Activated B cell treated with CpG ODN at 0.5 μM for 24 hours (primary cell): Measurements from ENCODE around the gene CUL3. TPM values are rescaled to one million over a fixed set of nuclear protein-coding genes. Genes with fewer than 3 reads are reported as not detected.

ENCODE experiments used
- ATAC-seq: fragments of 200-7000 bp; cut with Tn5 transposase; one replicate; pipeline ENCODE4 v1.10.0; 2021; ENCODE audit warnings: low read depth, mild to moderate bottlenecking, moderate library complexity
- CTCF ChIA-PET: fragments of 350-600 bp; sonication (Branson Sonifier 250); formaldehyde crosslinking; loops from one replicate; lab custom pipeline; 2021; ENCODE audit warnings: antibody characterized with exemption; lab: Charles Lee
- POLR2A ChIA-PET: fragments of 350-600 bp; sonication (Branson Sonifier 250); formaldehyde crosslinking; loops from one replicate; lab custom pipeline; 2021; ENCODE audit warnings: antibody characterized with exemption; lab: Charles Lee
- DNase-seq: peaks from one replicate; pipeline ENCODE4 v3.0.0; 2022
- H3K27ac Mint-ChIP-seq: one replicate; pipeline ENCODE4 v1.8.0; 2020; ENCODE audit warnings: mixed read lengths
- H3K27me3 Mint-ChIP-seq: one replicate; pipeline ENCODE4 v1.8.0; 2021; ENCODE audit warnings: mixed read lengths
- H3K36me3 Mint-ChIP-seq: one replicate; pipeline ENCODE4 v1.8.0; 2021; ENCODE audit warnings: low read depth, mixed read lengths
- H3K4me1 Mint-ChIP-seq: one replicate; pipeline ENCODE4 v1.8.0; 2021; ENCODE audit warnings: mixed read lengths
- H3K4me3 Mint-ChIP-seq: one replicate; pipeline ENCODE4 v1.8.0; 2020; ENCODE audit warnings: mild to moderate bottlenecking, mixed read lengths
- H3K9me3 Mint-ChIP-seq: one replicate; pipeline ENCODE4 v1.8.0; 2020; ENCODE audit warnings: mixed read lengths
- intact Hi-C: fragments of 100-400 bp; cut with micrococcal nuclease; formaldehyde crosslinking; loops from one replicate; pipeline ENCODE4 v1.15.1; 2024
- total RNA-seq: library from RNA; stranded (reverse); gene quantifications from 2 replicates; pipeline ENCODE4 v1.2.3, GENCODE V29; 2022
- TF ChIP-seq, protein P1 (sequence below): fragments of 200-600 bp; IDR thresholded peaks from one replicate; pipeline ENCODE4 v1.8.0; 2022; ENCODE audit warnings: antibody characterized with exemption, mild to moderate bottlenecking

The CUL3 gene
- total RNA-seq, 1 donor from 2014 or later = 114 TPM

DNA sequence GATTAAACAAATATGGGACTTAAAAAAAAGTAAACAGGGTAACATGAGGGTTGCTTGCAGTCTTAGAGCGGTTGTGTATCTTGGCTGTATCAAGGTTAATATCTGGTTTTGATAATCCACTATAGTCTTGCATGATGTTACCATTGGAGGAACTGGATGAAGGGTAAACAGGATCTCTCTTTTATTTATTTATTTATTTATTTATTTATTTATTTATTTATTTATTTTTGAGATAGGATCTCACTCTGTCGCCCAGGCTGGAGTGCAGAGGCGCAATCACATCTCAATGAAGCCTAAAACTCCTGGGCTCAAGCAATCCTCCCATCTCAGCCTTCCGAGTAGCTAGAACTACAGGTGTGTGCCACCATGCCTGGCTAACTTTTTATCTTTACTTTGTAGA, 140.4 kb downstream of the CUL3 start:
- H3K27ac Mint-ChIP-seq = no peak overlapping the region
- no peaks in the 10 kb centered on the region for H3K36me3 Mint-ChIP-seq
- POLR2A ChIA-PET = interaction anchor here (0.6 kb wide), 1 partner anchor 137 kb away, joined by 5 read pairs; no protein-coding TSS in a partner anchor
- no peak overlapping the region for H3K4me3 Mint-ChIP-seq
- intact Hi-C loops = loop anchor here (5.0 kb wide), 1 partner anchor 77 kb away; no protein-coding TSS in a partner anchor
- no peaks in the 10 kb centered on the region for H3K9me3 Mint-ChIP-seq
- peaks cover 14% of the 10 kb centered on the region for H3K4me1 Mint-ChIP-seq
- no peak for ATAC-seq
- DNase-seq = no peak
- TF ChIP-seq, protein P1, sequence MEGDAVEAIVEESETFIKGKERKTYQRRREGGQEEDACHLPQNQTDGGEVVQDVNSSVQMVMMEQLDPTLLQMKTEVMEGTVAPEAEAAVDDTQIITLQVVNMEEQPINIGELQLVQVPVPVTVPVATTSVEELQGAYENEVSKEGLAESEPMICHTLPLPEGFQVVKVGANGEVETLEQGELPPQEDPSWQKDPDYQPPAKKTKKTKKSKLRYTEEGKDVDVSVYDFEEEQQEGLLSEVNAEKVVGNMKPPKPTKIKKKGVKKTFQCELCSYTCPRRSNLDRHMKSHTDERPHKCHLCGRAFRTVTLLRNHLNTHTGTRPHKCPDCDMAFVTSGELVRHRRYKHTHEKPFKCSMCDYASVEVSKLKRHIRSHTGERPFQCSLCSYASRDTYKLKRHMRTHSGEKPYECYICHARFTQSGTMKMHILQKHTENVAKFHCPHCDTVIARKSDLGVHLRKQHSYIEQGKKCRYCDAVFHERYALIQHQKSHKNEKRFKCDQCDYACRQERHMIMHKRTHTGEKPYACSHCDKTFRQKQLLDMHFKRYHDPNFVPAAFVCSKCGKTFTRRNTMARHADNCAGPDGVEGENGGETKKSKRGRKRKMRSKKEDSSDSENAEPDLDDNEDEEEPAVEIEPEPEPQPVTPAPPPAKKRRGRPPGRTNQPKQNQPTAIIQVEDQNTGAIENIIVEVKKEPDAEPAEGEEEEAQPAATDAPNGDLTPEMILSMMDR = no peak
- CTCF ChIA-PET = no interaction called here
- H3K27me3 Mint-ChIP-seq = peaks cover 23% of the 10 kb centered on the region

DNA sequence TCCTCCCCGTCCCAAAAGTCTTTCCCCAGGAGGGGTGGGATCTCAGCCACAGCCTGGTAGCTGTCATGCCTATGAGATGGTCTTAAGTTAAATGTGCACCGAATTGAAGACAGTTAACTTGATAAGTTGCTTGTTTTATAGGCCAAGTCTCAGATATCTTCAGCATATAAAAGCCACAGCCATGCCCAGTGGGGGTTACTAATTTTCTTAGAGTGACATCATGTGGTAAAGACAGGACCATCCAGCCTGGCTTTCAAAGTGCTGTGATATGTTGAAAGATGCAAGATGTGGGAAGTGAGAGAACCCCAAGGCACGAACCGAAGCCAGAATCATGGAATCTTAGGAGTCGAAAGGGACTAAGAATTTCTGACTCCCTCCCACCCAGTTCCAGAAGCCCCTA, 141.1 kb downstream of the CUL3 start:
- TF ChIP-seq, protein P1 = no peak
- H3K4me3 Mint-ChIP-seq = peak overlapping the region; percentile 57
- intact Hi-C loops = loop anchor here (5.0 kb wide), 1 partner anchor 77 kb away; no protein-coding TSS in a partner anchor
- ATAC-seq (no peak), DNase-seq (no peak)
- no peak overlapping the region for H3K27ac Mint-ChIP-seq
- peaks cover 12% of the 10 kb centered on the region for H3K4me1 Mint-ChIP-seq
- no peaks in the 10 kb centered on the region for H3K36me3 Mint-ChIP-seq
- ChIA-PET POLR2A (interaction anchor here (0.5 kb wide), 1 partner anchor 113 kb away, joined by 3 read pairs; no protein-coding TSS in a partner anchor), CTCF (no interaction called here)
- no peaks in the 10 kb centered on the region for H3K9me3 Mint-ChIP-seq
- H3K27me3 Mint-ChIP-seq = peaks cover 23% of the 10 kb centered on the region

DNA sequence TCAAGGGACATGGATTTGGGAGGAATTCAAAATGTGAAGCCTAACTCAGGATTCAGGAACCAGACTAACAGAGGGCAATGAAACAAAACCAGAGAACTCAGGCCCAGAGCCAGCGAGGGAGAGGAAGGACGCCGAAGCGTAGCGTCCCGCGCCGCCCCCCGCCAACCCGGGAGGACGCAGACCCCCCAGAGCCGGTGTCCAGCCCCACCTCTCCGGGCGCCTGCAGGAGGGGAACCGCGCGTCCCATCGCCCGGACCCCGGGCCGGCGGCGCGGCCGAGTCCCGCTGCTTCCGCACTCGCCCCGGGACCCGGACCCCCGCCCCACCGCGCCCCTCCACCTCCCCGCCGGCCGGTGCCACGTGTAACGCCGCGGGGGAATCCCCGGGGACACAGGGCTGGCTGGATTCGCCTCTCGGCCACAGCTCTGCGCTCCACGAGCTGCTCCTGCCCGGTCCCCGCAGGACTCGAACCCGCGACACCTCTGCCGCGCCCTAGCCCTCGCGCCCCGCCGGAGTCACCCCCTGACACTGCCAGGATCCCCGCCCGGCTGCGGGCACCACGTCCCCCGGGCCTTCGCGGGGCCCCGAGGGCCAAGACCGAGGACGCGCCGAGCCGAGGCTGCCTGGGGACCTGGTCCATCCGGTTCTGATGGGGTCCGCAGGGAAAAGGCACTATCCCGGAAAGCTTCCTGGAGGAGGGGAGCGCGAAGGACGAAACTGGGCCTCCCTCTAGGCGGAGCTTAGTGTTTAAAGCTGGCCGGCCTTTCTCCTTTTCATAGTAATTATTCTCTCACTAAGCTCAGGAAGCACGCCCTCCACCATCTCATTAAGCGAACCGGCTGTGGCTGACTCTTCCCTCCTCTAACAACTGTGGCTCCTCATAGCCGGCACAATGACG, 142.8 kb downstream of the CUL3 start:
- CTCF ChIA-PET = interaction anchor here (0.9 to 1.0 kb wide), 2 partner anchors 207 to 451 kb away, joined by 3 read pairs; no protein-coding TSS in a partner anchor
- Mint-ChIP-seq H3K4me3 (peak overlapping the region; percentile 83), H3K27me3 (peaks cover 23% of the 10 kb centered on the region), H3K4me1 (peaks cover 12% of the 10 kb centered on the region), H3K9me3 (no peaks in the 10 kb centered on the region), H3K36me3 (no peaks in the 10 kb centered on the region), H3K27ac (peak overlapping the region; percentile 37)
- POLR2A ChIA-PET = interaction anchor here (0.6 kb wide), 1 partner anchor 90 kb away, joined by 4 read pairs; no protein-coding TSS in a partner anchor
- intact Hi-C loops = loop anchor here (5.0 kb wide), 1 partner anchor 75 kb away; no protein-coding TSS in a partner anchor
- DNase-seq (peak; percentile 27), ATAC-seq (peak; percentile 78)
- TF ChIP-seq, protein P1 = no peak

DNA sequence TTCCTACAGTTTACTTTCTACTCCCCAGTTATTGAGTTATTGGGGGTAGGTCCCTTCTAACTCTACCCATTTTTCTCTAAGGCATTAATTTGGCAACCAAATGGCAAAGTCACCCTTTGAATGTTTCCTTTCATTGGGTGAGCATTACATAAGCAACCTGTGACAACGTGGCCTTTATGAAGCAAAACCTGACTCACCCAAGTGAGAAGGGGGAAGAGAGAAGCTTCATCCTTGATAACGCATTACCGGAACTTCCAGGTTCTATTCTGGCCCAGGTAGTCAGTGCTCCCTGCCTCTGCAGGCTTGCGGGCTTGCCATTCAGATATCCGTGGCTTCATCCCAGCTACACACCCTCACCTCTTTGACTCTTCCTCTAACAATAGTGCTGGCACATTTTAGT, 144.2 kb downstream of the CUL3 start:
- intact Hi-C loops = loop anchor here (5.0 kb wide), 1 partner anchor 74 kb away; no protein-coding TSS in a partner anchor
- DNase-seq (no peak), ATAC-seq (no peak)
- Mint-ChIP-seq H3K36me3 (no peaks in the 10 kb centered on the region), H3K4me3 (peak overlapping the region; percentile 76), H3K9me3 (no peaks in the 10 kb centered on the region), H3K4me1 (peaks cover 12% of the 10 kb centered on the region), H3K27ac (no peak overlapping the region), H3K27me3 (peaks cover 23% of the 10 kb centered on the region)
- ChIA-PET POLR2A (no interaction called here), CTCF (no interaction called here)
- TF ChIP-seq, protein P1 = no peak

DNA sequence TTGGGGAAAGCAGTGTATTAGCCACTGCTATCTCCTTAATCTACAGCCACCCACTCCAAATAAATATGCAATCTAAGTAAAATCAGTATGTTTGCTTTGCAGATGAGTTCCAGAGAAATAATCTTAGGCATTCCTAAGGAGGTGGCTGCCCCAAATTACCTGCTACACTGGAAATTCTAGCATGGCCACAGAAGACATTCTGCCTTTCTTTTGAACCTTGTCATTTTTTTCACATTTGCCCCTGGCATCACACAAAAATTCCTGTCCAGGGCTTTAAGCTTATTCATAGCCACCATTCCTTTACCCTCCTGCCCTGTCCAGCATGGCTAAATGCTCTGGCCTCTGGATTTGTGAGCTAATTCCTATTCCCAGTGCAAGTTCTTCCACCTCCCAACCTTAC, 146.4 kb downstream of the CUL3 start:
- DNase-seq (no peak), ATAC-seq (no peak)
- CTCF ChIA-PET = no interaction called here
- H3K4me1 Mint-ChIP-seq = peaks cover 12% of the 10 kb centered on the region
- POLR2A ChIA-PET = no interaction called here
- peaks cover 23% of the 10 kb centered on the region for H3K27me3 Mint-ChIP-seq
- intact Hi-C loops = no loop called here
- TF ChIP-seq, protein P1 = no peak
- H3K9me3 Mint-ChIP-seq = no peaks in the 10 kb centered on the region
- no peak overlapping the region for H3K4me3 Mint-ChIP-seq
- H3K27ac Mint-ChIP-seq = no peak overlapping the region
- no peaks in the 10 kb centered on the region for H3K36me3 Mint-ChIP-seq
